ENCODE results near the gene ADAM15. TPM values are rescaled to one million over a fixed set of nuclear protein-coding genes. Genes with fewer than 3 reads are reported as not detected.

ADAM15 gene
- total RNA-seq, 4 donors from 2014 or later = 30.3 to 42.8 (median 36.9) TPM

- no peak for TF ChIP-seq POLR2A (IDR thresholded peaks at IDR 0.05)
- TF ChIP-seq, protein P1, sequence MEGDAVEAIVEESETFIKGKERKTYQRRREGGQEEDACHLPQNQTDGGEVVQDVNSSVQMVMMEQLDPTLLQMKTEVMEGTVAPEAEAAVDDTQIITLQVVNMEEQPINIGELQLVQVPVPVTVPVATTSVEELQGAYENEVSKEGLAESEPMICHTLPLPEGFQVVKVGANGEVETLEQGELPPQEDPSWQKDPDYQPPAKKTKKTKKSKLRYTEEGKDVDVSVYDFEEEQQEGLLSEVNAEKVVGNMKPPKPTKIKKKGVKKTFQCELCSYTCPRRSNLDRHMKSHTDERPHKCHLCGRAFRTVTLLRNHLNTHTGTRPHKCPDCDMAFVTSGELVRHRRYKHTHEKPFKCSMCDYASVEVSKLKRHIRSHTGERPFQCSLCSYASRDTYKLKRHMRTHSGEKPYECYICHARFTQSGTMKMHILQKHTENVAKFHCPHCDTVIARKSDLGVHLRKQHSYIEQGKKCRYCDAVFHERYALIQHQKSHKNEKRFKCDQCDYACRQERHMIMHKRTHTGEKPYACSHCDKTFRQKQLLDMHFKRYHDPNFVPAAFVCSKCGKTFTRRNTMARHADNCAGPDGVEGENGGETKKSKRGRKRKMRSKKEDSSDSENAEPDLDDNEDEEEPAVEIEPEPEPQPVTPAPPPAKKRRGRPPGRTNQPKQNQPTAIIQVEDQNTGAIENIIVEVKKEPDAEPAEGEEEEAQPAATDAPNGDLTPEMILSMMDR (IDR thresholded peaks at IDR 0.05 in 4 of 5, conservative IDR thresholded peaks at IDR 0.05 in 1 of 5) = no peak
- intact Hi-C loops (cut with DNase I; ENCODE audit: low total_unique reads) (no loop called here), in situ Hi-C loops (cut with MboI; ENCODE audit: low sequenced_read_pairs in 4 of 4) (loop anchor here in 1 of 4 donors (25.0 kb wide), 1 partner anchor 104 kb away; the partner anchor contains the start of genes CKS1B, PBXIP1, PYGO2 and SHC1)
- H3K4me1 ChIP-seq = peaks cover 14 to 26% of the 10 kb centered on the region in 2 donors
- H3K4me3 ChIP-seq = no peak overlapping the region
- H3K9me3 ChIP-seq = no peaks in the 10 kb centered on the region
- H3K27ac ChIP-seq = no peak overlapping the region
- ATAC-seq (no peak), DNase-seq (no peak)
- H3K36me3 ChIP-seq = no peaks in the 10 kb centered on the region
- H3K27me3 ChIP-seq = no peaks in the 10 kb centered on the region
These were observed 15.7 kb downstream of the ADAM15 start for GRCh38 chr1:155066777-155067176.

DNA sequence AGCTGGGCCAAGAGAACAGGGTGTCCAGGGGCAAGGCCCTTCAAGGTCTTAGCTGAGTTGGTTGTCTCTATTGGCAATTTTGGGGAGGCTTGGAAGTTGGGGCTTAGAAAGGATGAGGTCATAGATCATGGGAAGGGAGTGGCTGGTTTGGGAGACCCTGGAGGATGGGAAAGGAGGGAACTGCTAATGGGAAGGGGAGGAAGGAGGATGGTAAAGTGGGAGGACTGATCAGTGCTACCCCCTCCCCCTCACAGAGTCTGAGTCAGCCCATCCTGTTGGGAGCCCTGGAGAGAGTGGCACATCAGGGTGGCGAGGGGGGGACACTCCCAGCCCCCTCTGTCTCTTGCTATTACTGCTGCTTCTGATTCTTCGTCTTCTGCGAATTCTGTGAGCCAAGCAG lies 17.5 kb downstream of the ADAM15 start:
- Histone ChIP-seq H3K4me1 (peaks cover 5 to 11% of the 10 kb centered on the region in 2 donors), H3K36me3 (no peaks in the 10 kb centered on the region), H3K4me3 (no peak overlapping the region), H3K27me3 (no peaks in the 10 kb centered on the region), H3K27ac (no peak overlapping the region), H3K9me3 (no peaks in the 10 kb centered on the region)
- DNase-seq = no peak
- intact Hi-C loops (cut with DNase I; ENCODE audit: low total_unique reads) = no loop called here
- no peak for ATAC-seq
- in situ Hi-C loops (cut with MboI; ENCODE audit: low sequenced_read_pairs in 4 of 4) = loop anchor here in 1 of 4 donors (25.0 kb wide), 1 partner anchor 106 kb away; the partner anchor contains the start of genes CKS1B, PBXIP1, PYGO2 and SHC1
- TF ChIP-seq POLR2A (IDR thresholded peaks at IDR 0.05) = no peak
- TF ChIP-seq, protein P1 (IDR thresholded peaks at IDR 0.05 in 4 of 5, conservative IDR thresholded peaks at IDR 0.05 in 1 of 5) = no peak

- no peak overlapping the region for H3K4me3 ChIP-seq
- no peak for TF ChIP-seq POLR2A (IDR thresholded peaks at IDR 0.05)
- TF ChIP-seq, protein P1 (IDR thresholded peaks at IDR 0.05 in 4 of 5, conservative IDR thresholded peaks at IDR 0.05 in 1 of 5) = no peak
- DNase-seq = no peak
- H3K9me3 ChIP-seq = no peaks in the 10 kb centered on the region
- H3K36me3 ChIP-seq = no peaks in the 10 kb centered on the region
- peaks cover 5 to 11% of the 10 kb centered on the region in 2 donors for H3K4me1 ChIP-seq
- no peaks in the 10 kb centered on the region for H3K27me3 ChIP-seq
- ATAC-seq = no peak
- in situ Hi-C loops (cut with MboI; ENCODE audit: low sequenced_read_pairs in 4 of 4) (loop anchor here in 1 of 4 donors (25.0 kb wide), 1 partner anchor 107 kb away; the partner anchor contains the start of genes CKS1B, PBXIP1, PYGO2 and SHC1), intact Hi-C loops (cut with DNase I; ENCODE audit: low total_unique reads) (no loop called here)
- no peak overlapping the region for H3K27ac ChIP-seq
These were observed 18.5 kb downstream of the ADAM15 start for GRCh38 chr1:155069551-155070157.

DNA sequence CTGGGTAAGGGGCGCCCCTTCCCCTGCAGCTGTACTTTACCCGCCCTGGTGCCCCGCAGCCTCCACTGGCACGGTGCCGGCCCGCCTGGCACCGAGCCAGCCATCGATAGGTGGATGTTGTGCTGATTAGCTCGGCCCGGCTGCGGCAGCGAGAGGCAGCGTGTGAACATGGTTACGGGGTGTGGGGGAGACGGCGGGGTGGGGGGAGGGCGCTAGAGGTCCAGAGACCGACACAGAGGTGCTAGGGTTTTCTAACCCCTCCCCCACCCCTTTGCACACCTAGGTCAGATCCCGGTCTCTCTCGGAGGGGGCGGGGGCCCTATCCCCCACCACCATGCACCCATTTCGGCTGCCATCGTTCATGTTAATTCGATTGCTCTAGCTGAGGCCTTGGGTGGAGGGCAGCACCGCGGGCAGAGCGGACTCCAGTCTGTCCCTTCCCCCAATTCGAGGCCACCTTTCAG lies 19.1 kb downstream of the ADAM15 start:
- H3K27me3 ChIP-seq = no peaks in the 10 kb centered on the region
- in situ Hi-C loops (cut with MboI; ENCODE audit: low sequenced_read_pairs in 4 of 4) = loop anchor here in 1 of 4 donors (25.0 kb wide), 1 partner anchor 108 kb away; the partner anchor contains the start of genes CKS1B, PBXIP1, PYGO2 and SHC1
- no peaks in the 10 kb centered on the region for H3K9me3 ChIP-seq
- intact Hi-C loops (cut with DNase I; ENCODE audit: low total_unique reads) = no loop called here
- peak overlapping the region; percentile 51 to 75 (median 56) for H3K4me3 ChIP-seq
- TF ChIP-seq, protein P1 (IDR thresholded peaks at IDR 0.05 in 4 of 5, conservative IDR thresholded peaks at IDR 0.05 in 1 of 5) = no peak
- TF ChIP-seq POLR2A (IDR thresholded peaks at IDR 0.05) = no peak
- no peak overlapping the region for H3K27ac ChIP-seq
- H3K36me3 ChIP-seq = no peaks in the 10 kb centered on the region
- no peak for ATAC-seq
- H3K4me1 ChIP-seq = peaks cover 5 to 11% of the 10 kb centered on the region in 2 donors
- no peak for DNase-seq
